Activated CD8-positive, alpha-beta memory T cell treated with anti-CD3 and anti-CD28 coated beads, Interleukin-2, amount 50 U/mL, for 1 hour (primary cell): Measurements from ENCODE around the gene RHEX.

Experiments used
- DNase-seq: peaks from one replicate; pipeline ENCODE4 v3.0.0-alpha.2; 2020; ENCODE audit errors: extremely low read depth

The RHEX gene

GRCh38 chr1:206116873-206117150, 63.8 kb downstream of the RHEX start:
- no peak for DNase-seq

- DNase-seq: no peak
These were observed 64.4 kb downstream of the RHEX start, which contains the start of gene AVPR1B for GRCh38 chr1:206117151-206117948. Gene AVPR1B, minus strand, starts transcription at chr1:206117388. Its CDS starts 498 bp downstream, at chr1:206116890.

GRCh38 chr1:206120406-206120805, 67.4 kb downstream of the RHEX start:
- no peak for DNase-seq

GRCh38 chr1:206121269-206121668, 68.3 kb downstream of the RHEX start:
- no peak for DNase-seq

- DNase-seq: no peak
These were observed 69.7 kb downstream of the RHEX start for GRCh38 chr1:206122686-206123085.

GRCh38 chr1:206125346-206125745, 72.4 kb downstream of the RHEX start:
- DNase-seq: no peak

- no peak for DNase-seq
These were observed 74.4 kb downstream of the RHEX start for GRCh38 chr1:206127336-206127735.

- DNase-seq: no peak
These were observed 75.2 kb downstream of the RHEX start for GRCh38 chr1:206128196-206128595.

- DNase-seq: no peak
These were observed 78.1 kb downstream of the RHEX start for GRCh38 chr1:206131037-206131436.

GRCh38 chr1:206133751-206134415, 80.9 kb downstream of the RHEX start:
- no peak for DNase-seq

GRCh38 chr1:206135248-206135647, 82.3 kb downstream of the RHEX start:
- no peak for DNase-seq

GRCh38 chr1:206136241-206136640, 83.3 kb downstream of the RHEX start:
- no peak for DNase-seq

GRCh38 chr1:206142011-206142410, 89.0 kb downstream of the RHEX start:
- no peak for DNase-seq

- no peak for DNase-seq
These were observed 89.8 kb downstream of the RHEX start for GRCh38 chr1:206142770-206143169.

GRCh38 chr1:206143537-206144172, 90.7 kb downstream of the RHEX start:
- DNase-seq: no peak

- no peak for DNase-seq
These were observed 91.6 kb downstream of the RHEX start for GRCh38 chr1:206144605-206145004.

- no peak for DNase-seq
These were observed 92.9 kb downstream of the RHEX start for GRCh38 chr1:206145771-206146290.
